HG03342 (cell line): ENCODE results near the gene SEH1L.
"Not testable (repeated sequence)": the region's sequence is repeated elsewhere in the genome, so short reads cannot be mapped to it uniquely, and the experiment has no call there.

Experiments
- ATAC-seq: cut with Tn5 transposase; IDR thresholded peaks from one replicate; pipeline ENCODE4 v1.9.1; 2021; ENCODE audit warnings: mild to moderate bottlenecking, moderate library complexity; ENCODE audit not compliant: unreplicated experiment

SEH1L gene

DNA sequence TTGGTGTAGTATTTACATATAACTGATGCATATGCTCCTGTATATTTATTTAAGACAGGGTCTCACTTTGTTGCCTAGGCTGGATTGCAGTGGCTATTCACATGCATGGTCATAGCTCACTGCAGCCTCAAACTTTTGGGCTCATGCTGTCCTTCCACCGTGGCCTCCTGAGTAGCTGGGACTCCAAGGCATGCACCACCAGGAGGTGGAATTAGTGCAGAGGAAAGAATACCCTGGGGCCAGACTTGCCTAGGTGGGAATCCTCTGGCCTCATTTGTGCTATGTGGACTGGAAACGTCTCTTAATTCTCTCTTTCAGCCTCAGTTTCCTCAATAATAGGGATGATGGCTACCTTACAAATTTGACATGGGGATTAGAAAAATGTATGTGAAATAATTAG is 45.6 kb downstream of the SEH1L start:
- ATAC-seq, result no peak

DNA sequence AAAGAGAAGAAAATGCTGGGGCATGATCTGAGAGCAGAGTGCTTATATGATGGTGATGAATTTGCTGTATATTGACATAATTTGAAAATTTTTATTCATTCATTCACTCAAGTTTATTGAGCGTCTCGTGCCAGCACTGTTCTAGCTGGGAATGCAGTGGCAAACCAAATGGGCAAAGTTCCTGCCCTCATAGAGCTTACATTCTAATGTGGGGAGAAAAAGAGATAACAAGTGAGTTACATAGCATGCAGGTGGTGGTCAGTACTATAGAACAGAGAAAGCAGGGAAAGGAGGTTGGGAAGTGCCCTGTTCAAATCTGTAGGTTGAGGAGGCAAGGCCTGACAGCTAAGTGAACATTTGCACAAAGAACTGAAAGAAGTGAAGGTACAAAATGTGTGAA is 47.6 kb downstream of the SEH1L start:
- ATAC-seq, result no peak

DNA sequence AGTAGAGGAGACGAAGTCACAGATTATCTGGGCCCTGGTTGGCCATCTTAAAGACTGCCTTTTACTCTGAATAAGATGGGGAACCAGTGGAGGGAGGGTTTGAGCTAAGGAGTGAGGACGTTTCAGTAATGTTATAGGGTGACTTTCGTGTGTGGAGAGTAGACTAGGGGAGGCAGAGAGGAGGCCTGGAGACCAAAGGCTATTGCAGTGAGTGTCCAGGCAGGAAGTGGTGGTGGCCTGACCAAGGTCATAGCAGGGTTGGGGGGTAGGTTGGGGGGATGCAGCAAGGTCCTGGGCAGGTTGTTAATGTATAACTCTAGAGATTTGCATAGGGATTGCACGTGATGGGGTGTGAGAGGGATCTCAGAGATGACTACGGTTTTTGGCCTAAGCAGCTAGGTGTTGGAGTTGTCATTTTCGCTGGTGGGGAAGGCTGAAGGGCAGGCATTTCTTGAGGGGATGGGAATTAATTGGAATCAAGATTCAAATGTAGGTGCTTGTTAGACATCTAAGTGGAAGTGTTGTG is 48.2 kb downstream of the SEH1L start:
- ATAC-seq, result no peak

DNA sequence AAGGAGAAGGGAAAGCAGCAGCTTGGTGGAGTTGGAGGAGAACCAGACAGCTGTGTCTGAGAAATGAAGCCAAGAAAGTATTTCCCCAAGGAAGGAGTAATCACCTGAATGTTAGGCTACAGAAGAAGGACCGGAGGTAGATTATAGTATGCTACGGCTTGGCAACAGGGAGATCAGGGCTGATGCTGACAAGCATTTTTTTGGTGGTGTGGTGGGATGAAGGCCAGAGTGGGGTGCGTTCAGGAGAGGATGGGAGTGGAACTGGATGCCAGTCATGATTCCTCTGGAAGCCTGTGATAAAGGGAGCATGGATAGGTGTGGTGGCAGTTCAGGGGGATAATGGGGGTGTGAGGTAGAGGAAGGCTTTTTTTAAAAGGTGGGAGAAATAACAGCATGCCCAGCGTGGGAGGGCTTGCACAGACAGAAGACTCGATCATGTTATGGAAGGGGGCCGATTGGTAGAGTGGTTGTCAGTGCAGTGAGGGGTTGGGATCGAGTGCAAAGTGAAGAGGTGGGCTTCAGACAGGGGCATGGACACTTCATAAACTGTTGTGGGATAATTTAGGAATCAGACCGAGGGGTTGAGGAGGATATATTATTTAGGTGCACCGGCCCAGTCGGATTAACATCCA is 49.0 kb downstream of the SEH1L start:
- no peak for ATAC-seq

DNA sequence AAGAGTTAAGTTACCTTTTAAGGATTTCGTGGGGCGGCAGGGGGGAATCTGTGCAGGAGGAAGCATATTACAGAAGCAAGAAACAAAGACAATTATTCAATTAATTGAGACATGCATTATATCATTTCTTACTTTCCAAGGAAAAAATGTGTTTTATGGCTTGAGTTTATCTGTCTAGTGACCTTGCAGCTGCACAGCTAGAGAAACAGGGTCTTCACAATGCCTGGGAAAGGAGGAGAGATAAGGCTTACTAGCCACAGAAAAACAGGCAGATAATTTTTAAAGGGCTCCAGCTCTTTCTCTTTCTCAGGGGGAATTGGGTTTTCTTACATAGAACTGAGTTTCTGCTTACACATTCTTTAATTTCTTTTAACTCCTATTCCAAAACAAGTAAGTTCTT is 49.5 kb downstream of the SEH1L start:
- ATAC-seq, result not testable (repeated sequence)

DNA sequence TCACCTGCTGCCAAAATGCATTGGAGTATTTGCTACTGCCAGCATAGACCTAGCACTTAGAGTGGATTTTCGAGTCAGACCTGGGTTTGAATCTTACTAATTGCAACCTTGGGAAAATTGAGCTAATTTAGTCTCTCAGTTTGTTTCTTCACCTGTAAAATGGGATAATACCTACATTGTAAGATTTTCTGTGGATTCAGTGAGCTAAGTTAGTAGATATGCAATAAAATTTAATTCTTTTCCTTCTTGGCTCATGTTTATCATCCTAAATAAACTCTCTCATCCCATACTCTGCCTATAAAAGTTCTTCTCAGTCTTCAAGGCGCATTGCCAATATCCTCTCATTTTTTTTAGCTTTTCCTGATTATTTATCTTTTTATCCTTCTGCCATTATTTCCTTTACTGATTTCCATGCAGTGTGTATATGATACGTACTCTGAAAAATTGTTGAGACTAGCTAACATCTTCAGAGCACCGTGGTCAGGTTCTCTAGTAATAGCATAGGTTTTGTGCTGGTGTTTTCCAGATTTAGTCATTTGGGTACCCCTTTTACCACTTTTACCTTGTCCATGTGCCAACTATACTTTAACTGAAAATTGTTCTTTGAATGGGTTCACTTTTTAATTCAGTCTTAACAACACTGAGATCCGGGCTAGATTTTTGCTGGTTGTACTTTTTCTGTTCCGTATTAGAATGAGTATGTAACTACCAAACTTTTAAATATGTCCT is 50.7 kb downstream of the SEH1L start:
- ATAC-seq, result no peak

DNA sequence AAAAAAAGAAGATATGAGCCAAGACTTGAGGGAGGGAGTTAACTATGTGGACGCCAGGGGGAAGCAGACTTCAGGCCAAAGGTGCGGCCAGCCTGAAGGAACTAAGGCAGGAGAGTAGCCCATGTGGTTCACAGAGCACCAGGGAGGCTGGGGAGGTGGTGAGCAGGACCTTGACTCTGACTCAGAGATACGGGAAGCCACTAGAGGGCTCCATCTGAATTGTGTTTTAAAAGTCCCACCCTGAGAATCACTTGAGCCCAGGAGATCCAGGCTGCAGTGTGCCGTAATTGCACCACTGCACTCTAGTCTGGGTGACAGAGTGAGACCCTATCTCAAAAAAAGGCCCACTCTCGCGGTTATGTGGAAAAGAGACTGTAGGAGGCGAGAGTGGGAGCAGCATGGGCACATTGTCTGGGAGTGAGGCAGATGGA is 55.7 kb downstream of the SEH1L start:
- no peak for ATAC-seq

DNA sequence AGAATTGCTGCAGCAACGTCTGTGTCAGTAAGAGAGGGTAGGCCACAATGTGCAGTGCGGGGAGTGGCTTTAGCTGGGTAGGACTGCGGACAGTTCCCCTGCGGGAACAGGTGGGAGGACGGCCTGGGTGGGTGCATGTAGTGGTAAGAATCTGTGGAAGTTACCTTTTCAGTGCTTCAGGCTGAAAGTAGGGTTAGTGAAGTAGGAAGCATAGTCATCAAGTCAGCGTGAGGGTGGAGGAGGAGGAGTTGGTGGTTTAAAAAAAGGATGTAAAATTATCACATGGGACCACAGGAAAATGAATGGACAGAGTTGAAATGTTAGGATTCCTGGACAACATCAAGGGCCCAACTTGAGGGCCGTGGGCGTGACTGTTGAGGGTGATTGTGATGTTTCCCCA is 56.6 kb downstream of the SEH1L start:
- no peak for ATAC-seq

DNA sequence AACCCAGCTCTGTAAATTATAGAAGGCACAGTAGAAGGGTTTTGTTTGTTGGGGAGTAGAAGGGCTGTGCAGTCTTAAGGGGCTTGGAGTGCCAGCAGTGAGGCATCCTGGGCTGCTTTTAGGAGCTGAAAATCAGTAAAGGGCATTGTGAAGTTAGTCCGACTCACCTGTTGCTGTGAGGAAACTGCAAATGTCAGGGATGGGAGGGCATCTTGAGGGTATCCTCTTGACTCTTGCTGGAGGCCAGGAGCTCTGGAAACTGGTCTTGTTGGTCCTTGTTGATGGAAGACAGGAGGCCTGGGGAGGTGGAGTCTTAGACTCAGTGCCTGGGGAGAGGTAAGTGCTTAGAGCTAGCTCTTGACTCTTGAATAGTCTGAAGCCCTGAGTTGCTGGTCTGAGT is 57.5 kb downstream of the SEH1L start:
- ATAC-seq, result no peak

DNA sequence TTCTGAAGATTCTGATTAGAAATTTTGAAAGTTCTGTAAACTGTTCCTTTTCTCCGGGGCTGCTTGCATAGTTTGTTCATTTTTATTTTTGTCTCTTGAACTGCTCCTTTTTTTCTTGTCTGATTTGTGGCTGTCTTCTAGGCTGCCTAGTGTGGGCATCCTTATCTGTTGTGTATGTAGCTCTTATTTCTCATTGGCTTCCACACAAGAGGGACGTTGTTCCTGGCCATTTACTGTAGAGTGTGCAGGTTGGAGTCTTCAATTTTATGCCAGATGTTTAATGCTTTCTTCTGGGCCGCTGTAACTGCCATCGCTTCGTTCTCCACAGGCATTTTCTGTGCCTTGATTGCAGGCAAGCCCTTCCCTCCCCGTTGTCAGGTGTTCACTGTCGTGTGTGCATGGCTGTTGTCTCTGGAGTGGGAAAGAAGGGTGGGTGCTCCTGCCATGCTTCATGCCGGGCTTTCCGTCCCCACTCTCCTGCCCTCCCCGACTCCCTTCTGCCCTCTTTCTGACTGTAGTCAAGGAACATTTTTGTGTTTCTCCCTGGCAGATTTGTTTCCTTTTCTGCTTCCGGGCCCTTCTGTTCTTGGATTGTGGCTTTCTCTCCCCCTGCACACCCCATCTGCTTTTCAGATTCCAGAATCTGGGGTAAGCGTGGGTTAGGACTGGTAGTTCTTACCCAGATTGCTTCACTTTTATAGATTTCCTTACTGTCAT is 58.9 kb downstream of the SEH1L start:
- ATAC-seq, result no peak

DNA sequence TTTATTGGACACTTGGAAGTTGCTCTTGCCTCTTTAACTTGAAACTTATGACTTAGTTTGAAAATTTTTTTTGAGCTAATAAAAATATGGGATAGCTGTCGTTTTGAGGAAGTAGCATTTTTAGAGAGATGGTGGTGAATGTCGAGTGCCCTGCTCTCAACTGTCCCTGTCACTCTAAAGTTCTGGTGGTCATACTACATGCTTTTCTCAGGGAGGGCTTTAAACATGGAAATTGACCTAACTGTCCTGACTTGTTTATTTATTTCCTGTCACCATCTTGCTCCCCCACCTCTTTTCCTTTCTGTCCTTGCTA is 59.4 kb downstream of the SEH1L start:
- ATAC-seq, result no peak

DNA sequence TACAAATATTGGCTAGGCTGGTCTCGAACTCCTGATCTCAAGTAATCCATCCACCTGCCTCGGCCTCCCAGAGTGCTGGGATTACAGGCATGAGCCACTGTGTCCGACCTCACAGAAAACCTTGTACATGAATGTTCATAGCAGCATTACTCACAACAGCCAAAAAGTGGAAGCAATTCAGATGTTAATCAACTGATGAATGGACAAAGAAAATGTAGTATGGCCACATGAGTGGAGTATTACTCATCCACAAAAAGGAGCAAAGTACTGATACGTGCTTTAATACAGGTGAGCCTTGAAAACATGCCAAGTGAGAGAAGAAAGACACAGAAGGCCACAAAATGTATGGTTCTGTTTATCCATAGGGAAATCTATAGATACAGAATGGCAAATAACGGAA is 63.9 kb downstream of the SEH1L start:
- no peak for ATAC-seq

DNA sequence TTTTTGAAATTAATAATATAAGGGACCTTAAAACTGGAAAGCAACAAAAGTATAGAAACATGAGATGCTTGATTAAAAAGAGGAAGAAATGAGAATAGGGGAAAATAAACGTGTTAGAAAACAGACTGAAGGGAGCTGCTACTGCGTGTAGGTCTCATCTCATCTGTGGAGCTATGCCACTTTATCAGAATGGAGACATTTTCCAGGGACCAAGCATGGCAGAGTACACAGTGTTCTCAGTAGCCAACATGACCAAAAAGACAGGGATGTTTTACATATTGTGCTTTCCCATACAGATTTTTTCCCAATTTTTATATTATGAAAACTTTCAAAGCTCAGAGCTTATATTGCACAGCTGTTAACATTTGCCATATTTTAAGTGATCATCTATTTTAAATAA is 66.4 kb downstream of the SEH1L start:
- ATAC-seq, result no peak

DNA sequence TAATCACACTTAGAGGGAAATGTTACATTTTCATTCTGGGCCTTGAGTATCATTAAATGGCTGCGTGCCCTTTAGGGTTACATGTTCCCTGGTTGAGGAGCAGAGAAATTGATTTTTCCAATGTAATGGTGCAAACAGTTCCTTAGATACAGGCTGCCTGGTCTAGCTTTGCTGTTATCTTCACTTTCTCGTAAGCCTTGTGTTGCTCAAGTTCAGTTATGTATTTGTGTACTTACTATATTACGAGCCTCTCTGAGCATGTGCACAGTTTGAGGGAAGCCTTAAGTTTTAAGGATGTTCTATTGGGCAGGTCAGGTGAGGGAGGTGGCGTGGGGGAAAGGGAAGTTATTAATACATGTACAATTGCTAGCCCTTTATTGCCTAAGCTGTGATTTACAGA is 67.0 kb downstream of the SEH1L start:
- no peak for ATAC-seq

DNA sequence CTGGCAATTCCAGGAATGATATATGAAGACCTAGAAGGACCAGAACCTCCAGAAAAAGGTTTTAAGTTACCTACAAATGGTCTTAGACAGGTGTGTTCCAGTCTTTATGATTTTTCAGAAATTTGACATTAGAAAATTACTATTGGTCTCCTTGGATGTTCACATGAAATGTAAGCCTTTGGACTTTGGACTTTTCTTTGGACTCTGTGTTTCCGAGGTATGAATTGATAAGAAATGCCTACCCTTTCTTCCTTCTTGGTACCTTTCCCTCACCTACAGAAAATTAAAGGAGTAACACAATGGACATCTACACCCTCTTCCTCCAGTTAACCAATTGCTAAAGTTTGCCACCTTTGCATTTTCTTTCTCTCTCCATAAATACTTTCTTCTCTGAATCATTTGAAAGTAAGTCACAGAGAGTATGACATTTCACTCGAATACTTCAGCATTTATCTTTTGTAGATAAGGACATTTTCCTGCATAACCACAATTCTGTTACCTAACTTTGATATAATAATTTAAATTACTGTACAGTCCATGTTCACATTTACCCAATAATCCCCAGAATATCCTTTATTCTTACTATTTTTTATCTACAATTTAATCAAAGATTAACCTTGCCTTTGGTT is 69.5 kb downstream of the SEH1L start:
- no peak for ATAC-seq

DNA sequence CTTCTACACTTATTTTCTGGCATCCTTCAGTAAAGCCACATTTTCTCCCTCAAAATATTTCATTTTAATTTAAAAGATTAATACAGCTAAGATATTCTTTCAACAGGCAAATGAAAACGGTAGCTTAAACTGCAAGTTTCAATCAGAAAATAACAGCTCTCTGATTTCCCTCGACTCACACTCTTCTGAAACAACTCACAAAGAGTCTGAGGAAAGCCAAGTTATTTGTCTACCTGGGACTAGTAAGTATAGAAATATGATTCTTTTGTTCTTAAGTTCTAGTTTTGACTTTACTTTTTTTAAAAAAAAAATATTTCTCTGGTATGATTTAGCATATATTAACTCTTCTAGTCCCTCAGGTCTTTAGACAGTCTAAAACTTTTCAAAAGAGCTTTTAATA is 70.6 kb downstream of the SEH1L start:
- no peak for ATAC-seq

DNA sequence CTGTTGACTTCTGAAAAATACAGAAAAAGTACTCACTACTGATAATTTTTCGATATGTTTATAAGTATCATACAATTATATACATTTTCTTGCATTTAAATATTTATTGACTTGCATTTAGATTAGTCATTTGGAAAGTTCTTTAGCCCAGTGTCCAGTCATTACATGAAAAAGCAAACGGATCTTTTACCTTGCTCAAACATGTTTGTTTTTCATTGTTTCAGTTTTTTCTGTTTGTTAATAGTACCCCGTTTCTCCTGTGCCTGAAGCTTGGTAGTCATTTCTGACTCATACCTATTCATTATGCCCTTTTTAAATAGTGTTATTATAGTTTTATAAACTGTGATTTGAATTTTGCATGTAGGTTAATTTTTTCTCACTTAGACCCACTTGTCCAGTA is 71.5 kb downstream of the SEH1L start:
- ATAC-seq, result no peak

DNA sequence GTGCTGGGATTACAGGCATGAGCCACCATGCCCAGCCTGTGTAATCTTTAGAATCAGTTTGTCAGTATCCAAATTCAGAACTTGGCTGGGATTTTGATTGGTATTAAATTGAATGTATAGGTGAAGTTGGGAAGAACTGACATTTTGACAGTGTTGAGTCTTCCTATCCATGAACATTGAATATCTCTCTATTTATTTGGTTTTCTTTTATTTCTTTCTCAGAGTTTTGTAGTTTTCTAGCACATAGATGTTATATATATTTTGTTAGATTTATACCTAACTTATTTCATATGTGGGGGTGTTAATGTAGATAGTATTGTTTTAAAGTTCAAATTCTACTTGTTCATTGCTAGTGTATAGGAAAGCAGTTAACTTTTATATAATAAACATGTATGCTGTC is 74.8 kb downstream of the SEH1L start:
- no peak for ATAC-seq

DNA sequence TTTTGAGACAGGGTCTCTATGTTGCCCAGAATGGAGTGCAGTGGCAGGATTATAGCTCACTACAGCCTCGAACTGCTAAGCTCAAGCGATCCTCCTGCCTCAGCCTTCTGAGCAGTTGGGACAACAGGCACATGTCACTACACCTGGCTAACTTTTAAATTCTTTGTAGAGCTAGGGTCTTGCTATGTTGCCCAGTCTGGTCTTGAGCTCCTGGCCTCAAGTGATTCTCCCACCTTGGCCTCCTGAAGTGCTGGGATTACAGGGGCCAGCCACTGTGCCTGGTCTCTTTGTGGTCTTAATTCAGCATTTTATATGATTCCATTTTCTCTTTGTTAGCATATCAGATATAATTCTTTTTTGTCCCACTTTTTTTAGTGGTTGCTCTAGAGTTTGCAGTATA is 77.4 kb downstream of the SEH1L start:
- ATAC-seq, result no peak

DNA sequence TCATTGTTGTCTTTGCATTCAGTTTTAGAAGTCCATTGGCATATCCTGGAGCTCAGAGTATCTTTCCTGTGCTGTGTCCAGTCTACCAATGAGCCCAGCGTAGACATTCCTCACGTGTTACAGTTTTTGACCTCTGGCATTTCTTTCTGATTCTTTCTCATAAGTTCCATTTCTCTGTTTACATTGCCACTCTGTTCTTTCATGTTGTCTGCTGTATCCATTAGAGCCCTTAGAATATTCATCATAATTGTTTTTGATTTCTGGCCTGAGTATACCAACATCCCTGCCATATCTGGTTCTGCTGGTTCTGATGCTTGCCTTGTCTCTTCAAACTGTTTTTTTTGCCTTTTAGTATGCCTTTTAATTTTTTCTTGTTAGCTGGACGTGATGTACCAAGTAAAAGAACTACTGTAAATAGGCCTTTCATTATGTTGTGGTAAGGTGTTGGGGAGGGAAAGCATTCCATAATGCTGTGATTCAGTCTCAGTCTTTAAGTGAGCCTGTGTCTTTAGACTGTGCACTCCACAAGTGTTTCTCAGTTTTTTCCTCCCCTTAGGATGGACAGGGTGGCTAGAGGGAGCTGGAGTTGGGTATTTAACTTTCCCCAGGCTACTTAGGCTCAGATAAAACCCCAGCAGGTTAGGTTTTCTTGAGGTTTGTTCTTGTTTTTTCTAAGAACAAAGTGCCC is 78.9 kb downstream of the SEH1L start:
- ATAC-seq, result no peak

DNA sequence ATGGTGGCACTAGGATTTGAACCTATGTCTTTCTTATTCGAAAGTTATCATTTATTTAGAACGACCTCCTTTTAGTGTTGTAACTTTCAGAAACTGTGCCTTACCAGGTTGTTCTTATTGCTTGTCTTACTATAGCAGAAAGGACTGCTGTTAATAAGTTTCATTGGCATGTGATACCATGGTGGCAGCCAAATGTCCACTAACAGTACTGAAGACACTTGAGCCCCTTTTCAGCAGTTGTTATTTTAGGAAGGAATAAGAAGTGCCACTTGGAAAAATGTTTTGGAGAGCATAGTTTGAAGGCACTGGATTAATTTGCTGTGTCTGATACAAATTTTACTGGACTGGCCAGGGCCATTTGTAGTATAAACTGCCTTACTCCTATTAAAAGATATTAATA is 81.1 kb downstream of the SEH1L start:
- ATAC-seq, result no peak
